ENCODE measurements around the gene ULK4. TPM values are rescaled to one million over a fixed set of nuclear protein-coding genes. Genes with fewer than 3 reads are reported as not detected.

ULK4 gene
- polyA plus RNA-seq, 1 donor from 2014 or later = 7.2 TPM

DNA sequence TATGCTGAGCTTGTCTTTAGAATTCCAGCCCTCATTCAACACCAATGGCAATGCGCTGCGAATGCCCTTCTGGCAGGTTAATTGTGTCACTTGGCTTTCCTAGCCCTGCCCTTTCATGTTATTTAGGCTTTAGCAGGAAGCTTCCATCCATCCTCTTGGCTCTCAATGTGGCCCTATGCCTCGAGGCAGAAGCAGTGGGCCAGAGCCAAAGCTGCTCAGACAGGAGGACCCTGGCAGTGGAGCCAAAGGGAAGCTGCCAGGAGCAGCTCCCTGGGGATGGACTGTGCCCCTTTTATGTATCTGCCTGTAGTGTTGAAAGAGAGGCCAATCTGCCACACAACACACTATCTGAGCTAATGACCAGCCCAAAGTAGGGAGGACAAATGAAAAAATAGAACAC is 386.2 kb downstream of the ULK4 start:
- no peaks in the 10 kb centered on the region for H3K9me2 ChIP-seq (ENCODE audit: insufficient read depth, low read length)
- no peaks in the 10 kb centered on the region for H3F3A ChIP-seq (ENCODE audit: insufficient read depth, low read length, poor library complexity, severe bottlenecking)
- no peaks in the 10 kb centered on the region for H3K9me3 ChIP-seq (ENCODE audit: low read length)
- H3K9ac ChIP-seq (ENCODE audit: low read length) = no peak overlapping the region
- no peak for TF ChIP-seq TAF1 (IDR thresholded peaks at IDR 0.05; ENCODE audit: low read depth)
- TF ChIP-seq POLR2AphosphoS5 (IDR thresholded peaks at IDR 0.05) = no peak
- TF ChIP-seq EP300 (conservative IDR thresholded peaks at IDR 0.05; ENCODE audit: poor library complexity, severe bottlenecking) = no peak
- TF ChIP-seq SMC3 (conservative IDR thresholded peaks at IDR 0.05; ENCODE audit: poor library complexity) = no peak
- TF ChIP-seq, protein P1, sequence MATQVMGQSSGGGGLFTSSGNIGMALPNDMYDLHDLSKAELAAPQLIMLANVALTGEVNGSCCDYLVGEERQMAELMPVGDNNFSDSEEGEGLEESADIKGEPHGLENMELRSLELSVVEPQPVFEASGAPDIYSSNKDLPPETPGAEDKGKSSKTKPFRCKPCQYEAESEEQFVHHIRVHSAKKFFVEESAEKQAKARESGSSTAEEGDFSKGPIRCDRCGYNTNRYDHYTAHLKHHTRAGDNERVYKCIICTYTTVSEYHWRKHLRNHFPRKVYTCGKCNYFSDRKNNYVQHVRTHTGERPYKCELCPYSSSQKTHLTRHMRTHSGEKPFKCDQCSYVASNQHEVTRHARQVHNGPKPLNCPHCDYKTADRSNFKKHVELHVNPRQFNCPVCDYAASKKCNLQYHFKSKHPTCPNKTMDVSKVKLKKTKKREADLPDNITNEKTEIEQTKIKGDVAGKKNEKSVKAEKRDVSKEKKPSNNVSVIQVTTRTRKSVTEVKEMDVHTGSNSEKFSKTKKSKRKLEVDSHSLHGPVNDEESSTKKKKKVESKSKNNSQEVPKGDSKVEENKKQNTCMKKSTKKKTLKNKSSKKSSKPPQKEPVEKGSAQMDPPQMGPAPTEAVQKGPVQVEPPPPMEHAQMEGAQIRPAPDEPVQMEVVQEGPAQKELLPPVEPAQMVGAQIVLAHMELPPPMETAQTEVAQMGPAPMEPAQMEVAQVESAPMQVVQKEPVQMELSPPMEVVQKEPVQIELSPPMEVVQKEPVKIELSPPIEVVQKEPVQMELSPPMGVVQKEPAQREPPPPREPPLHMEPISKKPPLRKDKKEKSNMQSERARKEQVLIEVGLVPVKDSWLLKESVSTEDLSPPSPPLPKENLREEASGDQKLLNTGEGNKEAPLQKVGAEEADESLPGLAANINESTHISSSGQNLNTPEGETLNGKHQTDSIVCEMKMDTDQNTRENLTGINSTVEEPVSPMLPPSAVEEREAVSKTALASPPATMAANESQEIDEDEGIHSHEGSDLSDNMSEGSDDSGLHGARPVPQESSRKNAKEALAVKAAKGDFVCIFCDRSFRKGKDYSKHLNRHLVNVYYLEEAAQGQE (IDR thresholded peaks at IDR 0.05; ENCODE audit: borderline replicate concordance) = no peak
- no peak overlapping the region for H3K4me2 ChIP-seq (ENCODE audit: low read length)
- no peak overlapping the region for H3K27ac ChIP-seq (ENCODE audit: low read length)
- no peak overlapping the region for H2AFZ ChIP-seq (ENCODE audit: low read depth, low read length)
- H3K27me3 ChIP-seq (ENCODE audit: insufficient read depth, low read depth, low read length) = no peaks in the 10 kb centered on the region
- no peaks in the 10 kb centered on the region for H4K20me1 ChIP-seq (ENCODE audit: insufficient read depth)
- no peaks in the 10 kb centered on the region for H3K79me2 ChIP-seq (replicated peaks; ENCODE audit: insufficient read depth, low read length)
- H3K36me3 ChIP-seq (ENCODE audit: insufficient read depth, low read length) = no peaks in the 10 kb centered on the region
- no peak overlapping the region for H3K4me3 ChIP-seq (ENCODE audit: low read length)

DNA sequence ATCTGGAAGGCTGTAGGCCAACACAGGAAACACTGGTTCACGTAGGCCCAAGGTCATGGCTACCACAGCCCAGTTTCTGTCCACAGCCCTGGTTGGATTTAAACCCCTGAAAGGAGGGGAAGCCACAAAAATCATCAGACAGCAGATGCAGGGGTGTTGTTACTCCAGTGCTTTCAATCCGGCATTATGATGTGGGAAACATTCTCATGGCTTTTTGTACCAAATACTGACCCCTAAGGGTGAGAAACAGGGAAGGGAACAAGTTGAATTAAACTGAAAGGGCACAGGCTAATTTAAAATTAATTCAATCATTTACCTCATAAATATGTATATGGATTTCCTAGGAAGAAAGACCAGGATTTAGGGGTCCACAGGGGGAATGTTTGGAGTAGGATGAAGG is 387.0 kb downstream of the ULK4 start:
- TF ChIP-seq SMC3 (conservative IDR thresholded peaks at IDR 0.05; ENCODE audit: poor library complexity) (no peak), EP300 (conservative IDR thresholded peaks at IDR 0.05; ENCODE audit: poor library complexity, severe bottlenecking) (no peak), RAD21 (conservative IDR thresholded peaks at IDR 0.05) (no peak)
- TF ChIP-seq, protein P2, sequence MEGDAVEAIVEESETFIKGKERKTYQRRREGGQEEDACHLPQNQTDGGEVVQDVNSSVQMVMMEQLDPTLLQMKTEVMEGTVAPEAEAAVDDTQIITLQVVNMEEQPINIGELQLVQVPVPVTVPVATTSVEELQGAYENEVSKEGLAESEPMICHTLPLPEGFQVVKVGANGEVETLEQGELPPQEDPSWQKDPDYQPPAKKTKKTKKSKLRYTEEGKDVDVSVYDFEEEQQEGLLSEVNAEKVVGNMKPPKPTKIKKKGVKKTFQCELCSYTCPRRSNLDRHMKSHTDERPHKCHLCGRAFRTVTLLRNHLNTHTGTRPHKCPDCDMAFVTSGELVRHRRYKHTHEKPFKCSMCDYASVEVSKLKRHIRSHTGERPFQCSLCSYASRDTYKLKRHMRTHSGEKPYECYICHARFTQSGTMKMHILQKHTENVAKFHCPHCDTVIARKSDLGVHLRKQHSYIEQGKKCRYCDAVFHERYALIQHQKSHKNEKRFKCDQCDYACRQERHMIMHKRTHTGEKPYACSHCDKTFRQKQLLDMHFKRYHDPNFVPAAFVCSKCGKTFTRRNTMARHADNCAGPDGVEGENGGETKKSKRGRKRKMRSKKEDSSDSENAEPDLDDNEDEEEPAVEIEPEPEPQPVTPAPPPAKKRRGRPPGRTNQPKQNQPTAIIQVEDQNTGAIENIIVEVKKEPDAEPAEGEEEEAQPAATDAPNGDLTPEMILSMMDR (IDR thresholded peaks at IDR 0.05; ENCODE audit: poor library complexity, severe bottlenecking) = no peak
- H3K79me2 ChIP-seq (replicated peaks; ENCODE audit: insufficient read depth, low read length) = no peaks in the 10 kb centered on the region
- H3K4me2 ChIP-seq (ENCODE audit: low read length) = no peak overlapping the region
- H3K27me3 ChIP-seq (ENCODE audit: insufficient read depth, low read depth, low read length) = no peaks in the 10 kb centered on the region
- H3K27ac ChIP-seq (ENCODE audit: low read length) = no peak overlapping the region
- H3F3A ChIP-seq (ENCODE audit: insufficient read depth, low read length, poor library complexity, severe bottlenecking) = no peaks in the 10 kb centered on the region
- H3K9ac ChIP-seq (ENCODE audit: low read length) = no peak overlapping the region
- no peak overlapping the region for H2AFZ ChIP-seq (ENCODE audit: low read depth, low read length)
- no peaks in the 10 kb centered on the region for H3K9me2 ChIP-seq (ENCODE audit: insufficient read depth, low read length)
- no peaks in the 10 kb centered on the region for H3K36me3 ChIP-seq (ENCODE audit: insufficient read depth, low read length)
- H3K9me3 ChIP-seq (ENCODE audit: low read length) = no peaks in the 10 kb centered on the region
- no peak overlapping the region for H3K4me3 ChIP-seq (ENCODE audit: low read length)
- no peaks in the 10 kb centered on the region for H4K20me1 ChIP-seq (ENCODE audit: insufficient read depth)

DNA sequence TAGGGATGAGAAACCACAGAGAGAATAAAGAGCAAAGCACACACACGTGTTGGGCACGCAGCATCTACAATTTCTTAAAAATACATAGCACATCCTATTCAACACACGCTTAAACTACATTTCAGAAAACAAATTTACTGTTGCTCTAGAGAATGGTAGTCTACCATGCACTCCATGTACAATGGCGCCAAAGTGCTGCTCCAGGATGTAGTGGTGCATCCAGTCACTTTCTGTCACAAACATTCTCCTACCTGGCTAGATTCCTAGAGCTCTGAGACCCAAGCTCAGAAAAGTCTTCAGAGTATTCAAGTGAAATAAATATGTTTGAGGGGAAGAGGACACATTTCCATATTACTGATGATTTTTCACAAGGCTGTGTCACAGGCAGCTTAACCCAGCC is 388.3 kb downstream of the ULK4 start:
- Histone ChIP-seq H3K27ac (ENCODE audit: low read length) (no peak overlapping the region), H4K20me1 (ENCODE audit: insufficient read depth) (no peaks in the 10 kb centered on the region), H3K79me2 (replicated peaks; ENCODE audit: insufficient read depth, low read length) (no peaks in the 10 kb centered on the region), H3K27me3 (ENCODE audit: insufficient read depth, low read depth, low read length) (no peaks in the 10 kb centered on the region), H2AFZ (ENCODE audit: low read depth, low read length) (no peak overlapping the region), H3K4me2 (ENCODE audit: low read length) (no peak overlapping the region), H3K9me3 (ENCODE audit: low read length) (no peaks in the 10 kb centered on the region), H3K9ac (ENCODE audit: low read length) (no peak overlapping the region), H3K9me2 (ENCODE audit: insufficient read depth, low read length) (no peaks in the 10 kb centered on the region), H3F3A (ENCODE audit: insufficient read depth, low read length, poor library complexity, severe bottlenecking) (no peaks in the 10 kb centered on the region), H3K4me3 (ENCODE audit: low read length) (no peak overlapping the region), H3K36me3 (ENCODE audit: insufficient read depth, low read length) (no peaks in the 10 kb centered on the region)
- no peak for TF ChIP-seq SMC3 (conservative IDR thresholded peaks at IDR 0.05; ENCODE audit: poor library complexity)
- no peak for TF ChIP-seq EP300 (conservative IDR thresholded peaks at IDR 0.05; ENCODE audit: poor library complexity, severe bottlenecking)
- no peak for TF ChIP-seq MXI1 (conservative IDR thresholded peaks at IDR 0.05; ENCODE audit: poor library complexity, severe bottlenecking)
- TF ChIP-seq, protein P1 (IDR thresholded peaks at IDR 0.05; ENCODE audit: borderline replicate concordance) = no peak
- no peak for TF ChIP-seq EZH2 (IDR thresholded peaks at IDR 0.05; ENCODE audit: borderline replicate concordance, insufficient read depth, low read length, poor library complexity, severe bottlenecking)

Data from neural cell (in vitro differentiated cells).